SK-N-DZ (cell line): Measurements from ENCODE around the gene ASTN1.

Experiments used
- DNase-seq: peaks from one replicate; pipeline ENCODE4 v3.0.0-alpha.2; 2015; ENCODE audit warnings: low spot score

The ASTN1 gene

DNA sequence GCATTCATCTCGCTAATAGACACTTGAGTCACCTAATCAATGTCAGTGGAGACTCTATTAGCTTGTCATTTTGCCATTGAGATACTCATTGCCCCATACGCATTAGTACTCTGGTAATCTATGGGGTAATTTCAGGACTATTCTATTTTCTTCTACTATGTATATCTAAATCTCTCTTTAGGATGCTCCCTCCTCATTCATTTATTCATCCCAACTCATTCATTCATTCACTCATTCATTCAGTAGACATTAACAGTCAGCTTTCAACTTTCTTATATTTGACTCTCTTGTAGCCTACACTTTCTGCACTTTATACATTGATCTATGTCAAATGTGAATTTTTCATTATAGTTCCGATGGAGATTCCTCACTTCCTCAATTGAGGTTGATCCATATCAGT is 170.9 kb downstream of the ASTN1 start:
- DNase-seq, result no peak

DNA sequence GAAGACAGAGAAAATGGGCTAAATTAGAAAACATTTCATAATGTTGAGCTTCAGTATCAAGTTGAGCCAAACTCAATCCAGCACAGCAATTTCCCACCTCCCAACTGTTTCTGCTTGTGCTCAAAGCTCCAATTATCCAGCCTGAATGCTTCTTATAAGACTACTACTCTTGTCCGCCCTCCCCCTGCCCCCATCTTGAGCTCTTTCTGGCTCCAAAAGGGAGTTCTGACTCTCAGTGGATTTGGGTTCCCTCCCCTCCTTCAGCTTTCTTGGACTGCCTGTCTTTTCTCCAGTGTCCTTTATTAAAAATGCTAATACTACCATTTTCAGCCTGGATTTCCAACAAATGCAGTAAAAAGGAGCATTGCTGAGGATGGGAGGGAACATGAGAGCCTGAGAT is 174.8 kb downstream of the ASTN1 start:
- DNase-seq, result no peak

DNA sequence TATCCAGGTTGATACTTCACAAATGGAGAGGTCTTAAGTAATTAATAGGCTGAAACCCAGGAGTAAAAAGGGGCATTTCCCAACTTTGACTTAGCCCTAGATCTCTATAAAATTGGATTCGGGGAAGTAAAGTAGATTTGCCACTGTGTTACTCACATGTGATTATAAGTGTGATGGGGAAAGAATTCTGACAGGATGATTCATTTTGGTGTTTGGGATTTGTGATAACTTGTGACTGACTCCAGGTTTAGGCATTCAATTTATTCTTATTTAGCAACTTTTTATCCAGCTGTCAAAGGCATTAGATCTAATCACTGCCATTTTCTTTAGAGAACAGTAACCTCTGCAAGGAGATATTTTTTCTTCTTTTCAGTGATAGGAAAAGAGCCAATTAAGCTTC is 175.5 kb downstream of the ASTN1 start:
- DNase-seq, result no peak

DNA sequence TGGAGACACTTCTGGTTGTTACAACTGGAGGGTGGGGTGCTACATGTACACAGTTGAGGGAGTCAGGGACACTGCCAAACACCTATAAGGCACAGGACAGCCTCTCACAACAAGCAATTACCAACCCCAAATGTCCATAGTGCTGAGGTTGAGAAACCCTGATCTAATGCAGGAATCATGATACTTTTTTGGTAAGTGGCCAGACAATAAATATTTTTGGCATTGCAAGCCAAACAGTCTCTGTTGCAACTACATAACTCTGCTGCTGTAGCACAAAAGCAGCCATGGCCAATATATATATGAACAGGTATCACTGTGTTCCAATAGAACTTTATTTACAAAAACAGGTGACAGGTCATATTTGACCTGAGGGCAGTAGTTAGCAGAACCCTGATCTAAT is 177.5 kb downstream of the ASTN1 start:
- no peak for DNase-seq

DNA sequence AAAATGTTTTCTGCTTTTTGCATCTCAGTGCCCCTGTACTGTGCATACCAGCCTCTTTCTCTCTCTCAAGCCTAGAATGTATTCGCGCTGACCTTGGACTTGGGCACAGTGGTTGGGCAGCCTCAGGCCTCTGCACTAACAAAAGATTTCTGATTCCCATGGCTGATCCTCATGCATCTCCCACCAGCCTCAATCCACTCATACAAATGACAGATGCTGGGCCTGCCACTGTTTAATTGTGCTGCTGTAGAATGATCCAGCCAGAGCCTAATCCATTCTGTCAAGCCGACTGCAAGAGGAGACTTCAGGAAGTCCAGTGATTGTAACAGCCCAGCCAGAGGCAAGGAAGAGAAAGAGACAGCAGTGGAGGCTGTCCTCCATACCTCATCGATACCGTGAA is 180.8 kb downstream of the ASTN1 start:
- DNase-seq, result no peak

DNA sequence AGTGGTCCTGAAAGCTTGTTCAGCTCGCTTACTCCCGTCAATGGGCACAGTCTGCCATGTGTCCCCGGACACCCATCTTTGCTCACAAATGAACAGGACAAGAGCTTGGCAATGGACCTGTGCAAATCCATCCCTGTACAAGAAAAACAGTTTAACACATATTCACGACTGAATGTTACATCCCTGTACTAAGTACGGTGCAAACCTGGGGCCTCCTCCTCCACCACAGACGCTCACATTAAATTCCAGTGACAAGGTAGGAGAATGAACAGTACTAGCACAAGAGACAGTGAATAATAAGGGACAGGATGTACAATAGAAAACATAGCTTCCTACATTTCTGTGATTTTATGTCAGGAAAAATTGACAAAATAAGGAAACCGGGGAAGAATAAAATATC is 187.7 kb downstream of the ASTN1 start:
- DNase-seq, result no peak

DNA sequence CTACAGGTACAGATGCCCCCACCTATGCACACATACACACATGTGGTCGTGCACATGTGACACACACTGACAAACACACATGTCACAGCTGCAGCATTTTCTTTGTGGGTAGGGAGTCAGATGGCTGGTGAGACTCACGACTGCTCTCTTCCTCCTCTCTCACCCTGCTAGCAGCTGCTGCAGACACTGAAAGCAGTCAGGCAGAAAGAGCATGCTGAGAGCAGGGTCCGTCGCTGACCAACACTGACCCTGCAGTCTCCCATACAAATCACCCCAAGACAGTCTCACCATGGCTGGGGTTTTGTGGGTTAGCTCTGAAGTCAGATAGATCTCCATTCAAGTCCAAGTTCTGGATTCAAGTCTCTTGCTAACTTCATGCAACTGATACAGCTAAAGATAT is 188.3 kb downstream of the ASTN1 start:
- DNase-seq, result no peak

DNA sequence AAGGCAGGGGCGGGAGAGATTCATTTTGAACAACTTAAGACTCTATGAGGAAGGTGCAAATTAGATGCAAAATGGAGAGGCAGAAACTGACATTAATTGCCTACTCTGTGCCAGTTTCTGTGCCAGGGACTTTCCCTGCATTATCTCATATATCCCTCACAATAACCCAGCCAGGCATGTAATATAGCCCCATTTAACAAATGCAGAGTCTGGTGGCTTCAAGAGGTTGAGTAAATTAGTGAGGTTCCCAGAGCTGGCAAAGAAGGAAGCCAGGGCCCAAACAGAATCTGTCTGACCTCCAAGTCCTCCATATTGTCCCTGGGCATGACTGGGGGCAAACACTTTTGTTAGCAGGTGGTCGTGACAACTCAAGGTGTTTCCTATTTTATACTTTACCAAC is 199.8 kb downstream of the ASTN1 start:
- DNase-seq, result no peak

DNA sequence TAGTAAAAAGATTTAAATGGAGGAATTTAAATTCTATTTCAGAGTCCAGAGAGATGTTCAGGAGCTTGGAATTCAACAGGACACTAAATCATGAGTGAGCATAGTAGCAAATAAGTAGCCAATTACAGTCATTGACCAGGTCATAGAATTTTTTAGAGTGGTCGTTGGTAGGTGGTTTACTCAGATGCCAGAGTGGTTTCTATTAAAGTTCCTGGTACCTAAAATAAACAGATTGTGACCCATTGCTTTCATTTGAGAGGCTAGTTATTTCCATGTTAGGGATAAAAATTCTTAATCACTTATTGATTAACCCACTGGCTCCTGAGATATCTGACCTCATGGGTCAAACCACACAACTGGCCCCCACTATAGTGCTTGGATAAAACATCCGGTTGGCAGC is 201.3 kb downstream of the ASTN1 start:
- no peak for DNase-seq

DNA sequence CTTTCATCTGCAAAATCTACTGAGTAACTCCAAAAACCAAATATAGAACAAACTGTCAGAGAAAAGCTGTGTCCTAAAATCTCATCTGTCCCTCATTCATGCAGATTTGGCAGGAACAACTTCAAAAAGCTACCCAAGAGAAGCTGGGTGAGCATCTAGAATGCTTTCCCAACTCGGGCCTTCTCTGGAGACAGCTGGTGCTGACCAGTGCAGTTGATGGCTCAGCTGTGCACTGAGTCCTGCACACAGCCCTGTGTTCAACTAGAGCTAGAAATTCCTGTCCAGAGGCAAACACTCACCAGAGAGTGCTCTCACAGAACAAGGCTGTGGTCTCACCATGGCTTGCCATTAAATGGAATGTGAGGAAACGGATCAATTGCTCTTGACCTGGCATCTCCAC is 202.8 kb downstream of the ASTN1 start:
- no peak for DNase-seq

DNA sequence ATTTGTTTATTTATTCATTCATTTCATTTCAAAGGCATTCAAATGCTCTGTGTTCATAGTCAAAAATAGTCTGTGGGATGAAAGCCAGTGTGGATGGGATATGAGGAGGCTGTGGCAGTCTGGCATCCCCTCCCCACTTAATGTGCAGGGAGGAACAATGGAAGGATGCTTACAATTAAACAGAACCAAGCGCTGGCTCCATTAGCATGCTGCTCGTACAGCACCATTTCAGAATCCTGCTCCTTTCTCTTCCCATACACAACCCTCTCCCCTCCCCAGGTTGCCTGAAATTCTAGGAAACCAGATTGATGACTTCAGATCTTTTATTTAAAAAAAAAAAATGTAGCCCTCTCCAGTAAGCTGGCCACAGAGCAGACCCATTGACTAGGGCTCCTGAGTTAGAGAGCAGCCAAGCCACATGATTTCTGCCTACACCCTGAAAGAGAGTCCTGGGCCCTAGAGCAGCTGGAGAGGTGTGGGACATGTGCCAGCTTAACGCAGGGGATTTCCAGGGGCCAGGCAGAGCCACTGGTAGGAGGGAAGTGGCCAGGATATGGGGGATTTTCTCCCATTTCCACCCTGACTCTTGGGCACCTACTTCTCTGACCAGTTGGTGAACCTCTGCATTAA is 205.2 kb downstream of the ASTN1 start:
- DNase-seq, result no peak

DNA sequence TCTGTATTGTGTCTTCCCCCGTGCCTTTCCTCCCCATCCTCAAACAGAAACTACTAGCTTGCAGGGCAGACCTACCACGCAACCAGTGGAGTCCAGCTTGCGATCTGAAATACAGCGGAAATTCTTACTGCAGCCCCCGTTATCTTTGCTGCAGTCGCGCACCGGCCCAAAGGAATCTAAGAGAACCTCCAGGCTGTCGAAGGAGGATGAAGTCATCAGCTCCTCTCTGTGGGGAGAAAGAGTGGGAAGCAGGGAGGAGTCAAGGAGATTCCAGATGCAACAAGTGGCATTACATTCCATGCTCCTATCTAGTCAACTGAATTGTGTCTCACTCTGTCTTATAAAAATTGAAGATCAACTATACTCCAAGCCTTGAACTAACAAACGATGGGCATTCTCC is 206.9 kb downstream of the ASTN1 start:
- DNase-seq, result no peak

DNA sequence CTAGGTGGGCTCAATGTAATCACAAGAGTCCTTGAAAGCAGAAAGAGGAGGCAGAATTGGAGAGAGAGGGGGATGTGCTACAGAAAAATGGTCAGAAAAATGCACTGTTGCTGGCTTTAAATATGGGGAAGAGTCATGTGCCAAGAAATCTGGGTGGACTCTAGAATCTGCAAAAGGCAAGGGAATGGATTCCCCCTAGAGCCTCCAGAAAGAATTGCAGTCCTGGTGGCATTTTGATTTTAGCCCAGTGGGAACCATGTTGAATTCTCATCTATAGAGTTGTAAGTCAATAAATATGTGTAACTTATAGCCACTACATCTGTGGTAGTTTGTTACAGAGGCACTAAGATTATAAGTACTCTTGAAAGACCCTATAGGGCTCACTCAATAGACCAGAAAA is 210.3 kb downstream of the ASTN1 start:
- no peak for DNase-seq

DNA sequence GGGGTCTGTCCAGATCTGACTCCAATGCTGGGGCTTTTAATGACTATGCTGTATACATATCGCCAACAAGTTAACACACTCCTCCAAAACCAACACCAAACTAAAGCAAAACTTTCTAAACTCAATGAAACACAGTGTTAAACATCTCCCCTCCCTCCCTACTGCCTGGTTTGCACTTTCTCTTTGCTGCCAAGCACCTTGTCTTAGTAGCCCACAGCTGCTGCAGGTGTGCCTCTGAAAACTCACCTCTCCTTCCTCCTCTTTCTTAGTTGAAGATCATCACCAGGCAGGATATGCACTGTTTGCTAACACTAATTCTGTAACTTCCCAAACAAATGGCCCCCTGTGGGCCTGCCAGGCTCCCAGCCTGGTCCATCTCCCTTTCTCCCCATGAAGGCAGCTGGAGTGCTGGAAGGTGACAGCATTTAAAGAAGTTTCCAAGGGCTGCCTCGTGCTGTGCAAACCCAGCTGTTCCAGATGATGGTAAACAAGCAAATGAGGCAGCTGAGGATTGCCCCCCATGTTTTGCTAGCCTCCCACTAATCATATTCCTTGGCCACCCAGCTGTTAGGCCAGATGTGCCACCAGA is 213.7 kb downstream of the ASTN1 start:
- no peak for DNase-seq

DNA sequence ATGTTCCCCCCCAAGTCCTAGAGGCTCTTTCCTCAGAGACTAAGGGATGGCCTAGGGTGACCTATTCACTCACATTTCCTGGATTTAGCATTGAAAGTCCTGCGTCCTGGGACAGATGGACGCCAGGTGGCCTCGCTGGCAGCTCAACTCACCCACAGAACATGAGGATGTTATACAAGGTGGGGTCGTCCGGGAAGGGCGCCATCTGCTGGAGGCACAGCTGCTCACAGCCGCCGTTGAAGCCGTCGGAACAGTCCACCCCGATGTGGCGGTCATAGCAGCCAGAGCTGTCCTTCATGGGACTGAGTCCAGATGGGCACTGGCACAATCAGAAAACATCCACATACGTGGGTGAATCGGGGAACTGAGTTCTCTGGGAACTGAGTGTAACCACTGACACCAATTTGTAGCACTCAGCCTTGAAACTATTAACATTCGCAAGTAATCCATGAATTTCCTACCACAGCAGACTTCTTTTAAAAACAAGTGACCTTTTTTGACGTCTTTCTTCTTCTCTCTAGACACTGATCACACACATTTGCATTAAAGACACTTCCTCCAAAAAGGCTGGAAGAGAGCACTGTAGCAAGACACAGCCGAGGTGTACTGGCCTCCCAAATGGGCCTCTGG is 215.4 kb downstream of the ASTN1 start:
- DNase-seq, result peak; percentile 48

DNA sequence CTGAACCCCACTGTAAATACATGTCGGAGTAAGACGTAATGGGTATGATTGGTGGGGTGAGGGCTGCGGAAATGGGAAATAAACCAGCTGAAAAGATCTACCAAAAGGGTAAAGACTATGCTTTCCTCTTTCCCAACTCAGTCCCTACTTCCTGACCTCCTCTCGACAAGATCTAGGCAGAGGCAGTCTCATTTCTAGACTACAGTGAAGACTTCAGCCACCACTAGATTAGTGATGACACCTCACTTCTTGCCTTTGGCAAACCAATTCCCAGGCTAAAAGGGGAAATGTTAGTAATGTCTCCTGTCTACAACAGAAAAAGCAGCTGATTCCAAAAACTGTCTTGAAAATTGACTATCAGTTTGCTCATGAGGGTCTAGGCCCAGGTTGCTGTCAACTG is 219.9 kb downstream of the ASTN1 start:
- no peak for DNase-seq

DNA sequence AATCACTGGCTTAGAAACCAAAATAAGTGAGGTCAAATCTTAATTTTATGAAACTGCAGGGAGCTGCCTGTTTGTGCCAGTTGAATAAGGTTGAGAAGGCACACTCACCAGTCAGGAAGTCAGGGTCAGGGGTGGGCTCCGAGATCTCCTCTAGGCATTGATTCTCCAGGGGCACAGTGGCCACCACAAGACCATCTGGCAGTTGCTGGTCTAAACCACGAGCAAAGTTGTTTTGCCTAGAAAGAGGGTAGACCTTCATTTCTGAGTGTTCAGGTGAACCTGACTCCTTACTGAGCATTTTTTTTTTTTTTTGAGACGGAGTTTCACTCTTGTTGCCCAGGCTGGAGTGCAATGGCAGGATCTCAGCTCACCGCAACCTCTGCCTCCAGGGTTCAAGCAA is 220.7 kb downstream of the ASTN1 start:
- DNase-seq, result no peak

DNA sequence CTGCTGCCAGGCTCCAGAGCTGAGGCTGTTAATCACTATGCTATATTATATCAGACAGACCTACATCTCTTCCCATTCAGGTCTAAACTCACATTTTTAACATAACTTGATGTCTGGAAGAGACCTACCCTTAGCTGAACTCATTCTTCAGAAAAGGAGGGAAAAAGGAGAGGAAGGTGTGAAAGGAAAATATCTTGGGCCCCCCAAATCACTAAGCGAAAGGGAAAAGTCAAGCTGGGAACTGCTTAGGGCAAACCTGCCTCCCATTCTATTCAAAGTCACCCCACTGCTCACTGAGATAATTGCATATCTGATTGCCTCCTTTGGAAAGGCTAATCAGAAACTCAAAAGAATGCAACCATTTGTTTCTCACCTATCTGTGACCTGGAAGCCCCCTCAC is 222.2 kb downstream of the ASTN1 start:
- no peak for DNase-seq

DNA sequence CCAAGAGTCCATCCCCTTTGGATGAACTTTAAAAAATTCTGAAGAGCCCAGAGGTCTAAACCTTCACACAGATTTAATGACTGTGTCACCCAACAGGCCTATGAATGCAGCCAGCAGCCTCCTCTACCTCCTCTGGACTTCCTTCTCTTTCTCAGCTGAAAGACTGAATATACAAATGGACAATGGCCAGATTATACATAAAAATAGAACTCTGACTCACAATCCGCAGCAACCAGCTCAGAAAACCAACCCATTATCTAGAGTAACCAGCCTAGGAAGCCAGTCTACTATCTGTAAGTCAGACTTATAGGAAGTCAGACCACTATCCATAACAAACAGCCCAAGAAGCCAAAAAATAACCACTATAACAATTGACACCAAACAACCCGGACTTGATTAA is 224.5 kb downstream of the ASTN1 start:
- DNase-seq, result no peak

DNA sequence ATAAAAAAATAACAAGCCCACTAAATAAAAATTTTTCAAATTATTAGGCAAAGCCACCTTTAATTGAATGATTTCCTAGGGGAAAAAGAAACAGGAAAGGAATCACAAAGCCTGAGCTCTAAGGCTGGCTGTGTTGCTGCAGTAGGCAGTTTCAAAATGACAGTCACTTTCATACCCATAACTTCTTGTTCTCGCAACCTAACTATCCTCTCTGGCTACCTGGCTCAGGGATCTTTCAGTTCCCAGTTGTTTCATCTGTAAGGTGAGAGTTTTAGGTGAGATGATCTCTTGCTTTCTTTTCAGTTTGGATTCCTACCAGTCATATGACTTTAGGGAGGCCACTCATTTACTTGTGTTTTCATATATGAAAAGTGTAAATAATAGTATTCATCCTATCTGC is 226.1 kb downstream of the ASTN1 start:
- no peak for DNase-seq

DNA sequence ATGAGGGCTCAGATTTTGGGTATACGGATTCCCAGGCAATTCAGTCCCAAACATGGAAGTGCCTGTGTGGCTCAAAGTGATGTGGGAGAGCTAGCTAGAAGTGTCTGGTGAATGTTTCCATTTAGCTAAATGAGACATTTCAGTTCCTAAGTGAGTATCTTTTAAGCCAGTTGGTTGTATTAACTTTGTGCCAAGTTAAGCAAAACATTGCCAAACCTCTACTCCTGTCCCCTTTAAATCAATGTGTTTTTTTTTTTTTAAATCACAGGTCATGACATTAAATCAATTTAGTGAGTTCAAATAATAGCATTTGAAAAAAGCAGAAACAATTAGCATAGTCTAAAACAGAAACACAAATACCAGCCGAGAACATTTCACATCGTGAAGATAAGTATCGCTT is 230.1 kb downstream of the ASTN1 start:
- DNase-seq, result no peak

DNA sequence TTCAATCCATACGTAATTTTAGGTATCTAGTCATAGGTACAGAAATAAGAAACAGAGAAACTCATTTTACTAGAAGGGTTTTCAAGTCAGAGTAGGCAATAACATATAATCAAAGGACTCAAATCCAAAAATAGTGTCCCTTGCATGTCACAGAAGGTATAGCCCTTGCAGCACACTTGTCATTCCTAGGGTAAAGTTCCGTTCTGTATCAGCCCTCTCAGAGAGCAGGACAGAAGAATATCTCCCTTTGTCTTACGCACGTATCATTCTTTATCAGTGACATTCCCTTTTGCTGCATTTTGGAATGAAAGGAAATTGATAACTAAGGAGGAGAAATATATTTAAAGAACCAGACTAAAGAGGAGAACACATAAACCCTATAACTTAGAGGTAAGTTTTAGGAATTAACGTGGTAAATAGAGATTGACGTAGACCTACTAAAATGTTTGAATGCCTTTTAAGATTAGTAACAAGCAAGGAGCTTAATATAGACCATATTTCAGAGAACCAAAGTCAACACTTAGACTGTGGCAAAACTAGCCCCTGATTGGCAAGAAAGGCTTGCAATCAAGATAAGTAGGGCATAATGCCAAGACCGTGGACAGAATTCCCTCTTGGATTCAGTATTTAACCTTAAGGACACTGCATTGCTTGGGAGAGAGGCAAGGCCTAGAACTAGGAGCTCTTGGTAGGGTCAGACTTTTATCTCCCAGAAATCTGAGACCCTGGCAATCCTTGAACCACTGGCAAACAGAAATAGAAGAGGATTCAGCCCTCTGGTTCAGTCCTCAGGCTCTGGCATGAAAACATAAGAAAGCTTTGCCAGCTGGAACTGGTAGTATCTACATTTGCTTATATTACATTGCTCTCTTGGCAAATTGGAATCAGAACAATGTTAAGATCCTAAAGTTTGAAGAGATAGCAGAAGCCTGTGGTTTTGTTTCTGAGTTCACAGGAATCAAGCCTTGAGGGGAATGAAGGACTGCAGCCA is 232.1 kb downstream of the ASTN1 start:
- DNase-seq, result no peak
